Fibroblast of the aortic adventitia (primary cell): ENCODE data around the gene NEK5. TPM values are rescaled to one million over a fixed set of nuclear protein-coding genes. Genes with fewer than 3 reads are reported as not detected.
"Not testable (repeated sequence)": the region's sequence is repeated elsewhere in the genome, so short reads cannot be mapped to it uniquely, and the experiment has no call there.

Source experiments
- DNase-seq: peaks from one replicate; pipeline ENCODE4 v3.0.0-alpha.2; 2010; ENCODE audit warnings: low read depth
- H3K4me3 ChIP-seq: 2 replicates; pipeline ENCODE4 v1.5.1; 2011; ENCODE audit warnings: low read depth, mild to moderate bottlenecking, control low read depth, low read length, moderate library complexity
- total RNA-seq: library from RNA; depleted of rRNA; stranded (reverse); fragments of >200 nt; gene quantifications from 2 replicates; pipeline ENCODE4 v1.2.3, GENCODE V29; 2012; ENCODE audit warnings: low replicate concordance
- TF ChIP-seq, protein P1 (sequence below): IDR thresholded peaks from 2 replicates; pipeline ENCODE4 v1.5.1; 2011; ENCODE audit warnings: mild to moderate bottlenecking, low read length, control low read depth, inconsistent platforms; ENCODE audit not compliant: insufficient read depth

NEK5 gene
- total RNA-seq: 0.45 TPM in 1 of 2 replicates, not detected in the other

DNA sequence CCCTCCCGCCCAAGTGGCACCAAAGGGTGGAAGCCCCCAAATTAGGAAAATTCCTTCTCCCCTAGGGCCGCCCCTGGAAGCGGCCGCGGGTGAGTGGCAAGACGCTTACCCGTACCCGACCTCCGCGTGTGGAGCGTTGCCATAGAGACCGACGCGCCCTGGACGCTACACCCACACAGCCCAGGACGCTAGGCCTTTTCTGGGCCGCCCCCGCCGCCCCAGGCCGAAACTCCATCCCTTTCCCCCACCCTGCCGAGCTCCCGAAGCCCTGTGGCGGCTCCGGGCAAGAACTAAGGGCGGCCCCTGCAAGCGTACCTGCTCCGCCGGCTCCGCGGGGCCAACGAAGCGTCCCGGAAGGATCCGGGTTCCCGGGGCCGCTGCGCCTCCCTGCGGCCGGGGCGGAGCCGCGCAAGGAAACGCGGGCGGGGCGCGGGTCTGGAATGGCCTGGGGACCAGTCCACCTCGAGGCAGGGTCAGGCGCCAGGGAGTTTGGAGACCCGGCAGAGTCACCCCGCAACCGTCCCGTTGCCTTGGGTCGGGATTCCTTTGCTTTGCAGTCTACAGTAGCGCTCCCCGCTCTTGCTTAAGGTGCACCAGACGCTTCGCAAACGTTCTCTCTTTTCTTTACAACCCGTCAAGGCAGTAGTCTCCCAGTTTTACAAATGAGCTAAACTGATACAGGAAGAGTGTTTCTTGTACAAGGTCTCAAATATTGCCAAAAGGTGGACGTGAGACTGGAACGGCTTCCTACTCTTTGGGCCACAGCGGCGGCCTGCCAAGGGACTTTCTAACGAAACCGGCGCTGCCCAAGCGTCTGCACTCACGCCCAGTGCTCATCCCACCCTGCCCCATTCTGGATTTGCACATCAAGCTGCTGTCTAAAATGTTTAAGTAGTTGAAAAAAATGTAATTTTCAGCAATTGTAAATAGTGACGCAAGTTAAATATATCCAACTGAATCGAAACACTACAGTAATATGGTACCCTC lies at the start of gene NEK5:
Gene NEK5 (minus strand): TSS at position 360 of the 987 bp plus-strand sequence. CDS start 1,591 bp downstream, outside the sequence.
- peak; percentile 34 for DNase-seq
- TF ChIP-seq, protein P1, sequence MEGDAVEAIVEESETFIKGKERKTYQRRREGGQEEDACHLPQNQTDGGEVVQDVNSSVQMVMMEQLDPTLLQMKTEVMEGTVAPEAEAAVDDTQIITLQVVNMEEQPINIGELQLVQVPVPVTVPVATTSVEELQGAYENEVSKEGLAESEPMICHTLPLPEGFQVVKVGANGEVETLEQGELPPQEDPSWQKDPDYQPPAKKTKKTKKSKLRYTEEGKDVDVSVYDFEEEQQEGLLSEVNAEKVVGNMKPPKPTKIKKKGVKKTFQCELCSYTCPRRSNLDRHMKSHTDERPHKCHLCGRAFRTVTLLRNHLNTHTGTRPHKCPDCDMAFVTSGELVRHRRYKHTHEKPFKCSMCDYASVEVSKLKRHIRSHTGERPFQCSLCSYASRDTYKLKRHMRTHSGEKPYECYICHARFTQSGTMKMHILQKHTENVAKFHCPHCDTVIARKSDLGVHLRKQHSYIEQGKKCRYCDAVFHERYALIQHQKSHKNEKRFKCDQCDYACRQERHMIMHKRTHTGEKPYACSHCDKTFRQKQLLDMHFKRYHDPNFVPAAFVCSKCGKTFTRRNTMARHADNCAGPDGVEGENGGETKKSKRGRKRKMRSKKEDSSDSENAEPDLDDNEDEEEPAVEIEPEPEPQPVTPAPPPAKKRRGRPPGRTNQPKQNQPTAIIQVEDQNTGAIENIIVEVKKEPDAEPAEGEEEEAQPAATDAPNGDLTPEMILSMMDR: peak; percentile 59
- peak within 1 kb of the TSS; percentile 72 for H3K4me3 ChIP-seq

DNA sequence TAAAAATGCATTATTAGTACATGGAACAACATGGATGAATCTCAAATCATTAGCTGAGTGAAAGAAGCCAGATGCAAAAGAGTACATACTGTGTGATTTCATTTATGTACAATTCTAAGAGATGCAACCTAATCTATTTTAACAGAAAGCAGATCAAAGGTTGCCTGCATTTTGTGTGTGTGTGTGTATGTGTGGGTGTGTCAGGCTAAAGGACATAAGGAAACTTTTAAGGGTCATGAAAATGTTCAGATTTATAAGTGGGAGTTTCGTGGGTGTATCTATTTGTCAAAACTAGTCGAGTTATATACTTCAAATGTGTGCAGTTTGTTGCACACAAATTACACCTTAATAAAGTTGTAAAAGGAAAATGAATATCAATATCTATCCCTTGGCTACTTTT lies 48.4 kb upstream of the NEK5 start:
- H3K4me3 ChIP-seq: no peak overlapping the region
- no peak for DNase-seq
- TF ChIP-seq, protein P1: no peak

DNA sequence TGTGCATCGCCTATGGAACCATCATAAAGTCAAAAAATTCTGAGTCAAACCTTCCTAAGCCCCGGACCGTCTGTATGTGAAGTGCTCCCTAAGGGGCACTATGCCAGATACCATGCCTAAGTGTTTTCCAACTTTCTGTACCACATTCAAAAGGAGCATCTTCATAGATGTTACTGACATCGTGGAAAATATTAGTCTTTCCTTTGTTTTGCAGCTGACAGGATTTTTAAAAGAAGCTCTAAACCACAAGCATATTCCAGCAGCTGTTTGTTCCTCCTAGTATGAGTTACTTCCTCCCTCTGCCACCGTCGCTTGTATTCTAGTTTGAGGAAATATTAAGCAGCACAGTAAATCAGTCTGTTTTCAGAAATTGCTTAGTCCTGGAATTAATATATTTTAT lies 45.1 kb upstream of the NEK5 start:
- not testable (repeated sequence) for H3K4me3 ChIP-seq, DNase-seq

DNA sequence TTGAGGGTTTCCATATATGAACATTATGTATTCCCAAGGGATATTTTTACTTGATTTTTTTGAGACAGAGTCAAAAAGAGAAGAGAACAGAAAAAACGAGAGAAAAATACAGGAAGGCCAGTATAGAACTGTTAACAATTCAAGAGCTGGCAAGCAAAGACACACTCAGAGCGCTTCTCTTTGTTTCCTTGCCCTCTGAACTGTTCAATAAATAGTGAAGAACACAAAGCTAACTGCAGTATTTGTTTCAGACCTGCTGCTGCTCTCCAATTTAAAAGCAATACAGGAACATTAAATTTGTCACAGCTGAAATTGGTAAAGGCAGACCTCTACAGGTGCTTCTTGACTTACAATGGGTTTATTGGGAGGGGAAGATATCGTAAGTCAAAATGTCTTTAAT lies 44.5 kb upstream of the NEK5 start:
- no peak overlapping the region for H3K4me3 ChIP-seq
- TF ChIP-seq, protein P1: no peak
- DNase-seq: no peak

DNA sequence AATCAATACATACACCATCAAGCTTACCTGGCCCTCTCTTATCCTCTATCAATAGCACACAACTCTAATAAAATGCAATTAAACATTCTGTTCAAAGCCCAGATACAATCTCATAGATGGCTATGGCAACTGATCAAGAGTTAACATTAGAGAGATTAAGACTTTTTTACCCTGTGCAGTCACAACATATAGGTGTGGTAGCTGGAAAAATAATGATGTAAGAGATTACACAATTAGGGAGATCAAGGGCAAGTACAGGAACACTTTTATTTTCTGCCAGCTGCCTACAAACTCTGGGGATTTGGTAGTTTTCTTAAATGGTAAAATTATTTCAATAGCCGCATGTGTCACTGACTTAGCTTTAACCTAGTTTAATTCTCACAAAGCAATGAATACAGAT lies 42.8 kb upstream of the NEK5 start:
- H3K4me3 ChIP-seq, DNase-seq: not testable (repeated sequence)

GRCh38 chr13:52170828-52171391 lies 42.0 kb upstream of the NEK5 start:
- not testable (repeated sequence) for H3K4me3 ChIP-seq, DNase-seq

GRCh38 chr13:52169839-52170238 lies 41.0 kb upstream of the NEK5 start:
- DNase-seq: no peak
- H3K4me3 ChIP-seq: no peak overlapping the region
- TF ChIP-seq, protein P1: no peak

DNA sequence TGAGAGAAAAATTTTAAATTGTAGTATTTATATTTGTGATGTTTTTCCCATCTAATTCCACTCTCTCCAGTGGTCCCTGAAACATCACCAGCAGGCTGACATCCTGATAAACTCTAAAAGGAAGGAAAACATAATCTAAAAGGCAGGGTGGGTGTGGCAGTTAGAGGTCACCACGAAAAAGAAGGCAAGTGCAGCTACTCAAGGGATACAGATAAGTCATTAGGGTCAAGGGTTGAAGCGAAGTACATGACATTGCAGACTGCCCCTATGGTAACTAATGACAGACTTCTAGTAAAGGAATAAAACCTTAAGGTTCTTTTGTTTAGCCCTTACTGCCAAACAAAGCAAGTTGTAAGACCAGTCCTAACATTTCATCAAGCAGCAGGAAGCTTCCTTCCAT lies 36.5 kb upstream of the NEK5 start:
- TF ChIP-seq, protein P1: no peak
- H3K4me3 ChIP-seq: no peak overlapping the region
- DNase-seq: no peak
